Stimulated activated CD8-positive, alpha-beta memory T cell treated with anti-CD3 and anti-CD28 coated beads, Interleukin-7, amount 100 ng/mL, for 1 hour (primary cell): ENCODE results near the gene PELI1.
"Not testable (repeated sequence)": the region's sequence is repeated elsewhere in the genome, so short reads cannot be mapped to it uniquely, and the experiment has no call there.

ENCODE experiments used
- DNase-seq, 2 donors: peaks; one replicate each; pipeline ENCODE4 v3.0.0-alpha.2; 2020; ENCODE audit warnings: low read depth in 2 of 2

The PELI1 gene

GRCh38 chr2:64122358-64122757 is 21.9 kb downstream of the PELI1 start:
- no peak for DNase-seq

GRCh38 chr2:64120928-64121327 is 23.3 kb downstream of the PELI1 start:
- no peak for DNase-seq

- DNase-seq, result no peak
These were observed 24.2 kb downstream of the PELI1 start for GRCh38 chr2:64120008-64120407.

GRCh38 chr2:64119369-64119768 is 24.9 kb downstream of the PELI1 start:
- no peak for DNase-seq

GRCh38 chr2:64115808-64116598 is 28.2 kb downstream of the PELI1 start:
- DNase-seq, result no peak

DNA sequence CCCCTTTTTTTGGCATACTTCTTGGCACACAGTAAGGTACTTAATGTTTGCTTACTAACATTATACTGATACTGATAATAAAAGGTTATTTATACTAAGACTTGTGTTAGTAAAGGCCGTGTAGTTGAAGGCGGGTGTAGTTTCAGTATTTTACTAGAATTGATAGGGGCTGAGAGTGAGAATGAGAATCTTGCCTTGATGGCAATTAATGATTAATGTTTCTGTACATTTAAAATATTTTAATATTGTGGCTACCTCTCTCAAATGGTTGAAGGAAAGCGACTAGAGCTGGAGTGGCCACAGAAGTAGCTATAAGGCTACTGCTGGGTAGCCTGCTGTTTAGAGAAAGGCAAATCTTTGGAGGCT is 29.3 kb downstream of the PELI1 start:
- DNase-seq, result no peak

DNA sequence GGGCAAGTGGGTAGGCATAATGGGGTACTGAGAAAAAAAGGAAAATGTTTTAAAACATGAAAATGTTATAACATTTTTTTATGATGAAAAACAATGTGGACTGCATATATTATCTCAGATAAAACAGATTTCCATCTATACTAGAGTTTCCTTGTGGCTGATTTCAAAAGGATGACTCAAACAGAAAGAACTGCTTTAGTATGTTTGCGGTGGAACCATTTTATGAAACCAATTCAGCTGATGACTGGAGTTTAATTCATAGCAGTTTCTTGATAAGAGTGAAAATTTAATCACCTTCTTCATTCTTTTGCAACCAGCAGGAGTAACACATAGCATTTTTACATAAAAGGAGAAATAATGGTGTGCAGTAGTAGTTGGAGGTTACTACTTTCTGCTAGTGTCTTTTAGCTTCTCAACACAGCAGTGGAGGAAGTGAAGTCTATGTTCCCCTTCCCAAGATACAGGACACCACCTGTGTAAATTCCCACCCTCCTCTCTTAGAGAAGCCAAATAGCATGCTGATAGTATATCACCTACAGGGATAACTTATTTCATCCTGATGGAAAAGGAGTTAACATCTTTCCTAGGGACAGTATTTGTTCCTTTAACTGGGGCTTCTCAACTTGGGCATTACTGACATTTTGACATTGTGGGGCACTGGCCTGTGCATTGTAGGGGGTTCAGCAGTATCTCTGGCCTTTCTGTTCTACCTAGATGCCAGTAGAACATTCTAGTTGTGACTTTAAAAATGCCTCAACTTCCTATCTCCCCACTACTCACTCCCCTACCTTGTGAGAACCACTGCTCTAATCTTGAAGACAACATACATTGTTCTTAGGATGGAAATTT is 29.9 kb downstream of the PELI1 start:
- DNase-seq, result no peak

DNA sequence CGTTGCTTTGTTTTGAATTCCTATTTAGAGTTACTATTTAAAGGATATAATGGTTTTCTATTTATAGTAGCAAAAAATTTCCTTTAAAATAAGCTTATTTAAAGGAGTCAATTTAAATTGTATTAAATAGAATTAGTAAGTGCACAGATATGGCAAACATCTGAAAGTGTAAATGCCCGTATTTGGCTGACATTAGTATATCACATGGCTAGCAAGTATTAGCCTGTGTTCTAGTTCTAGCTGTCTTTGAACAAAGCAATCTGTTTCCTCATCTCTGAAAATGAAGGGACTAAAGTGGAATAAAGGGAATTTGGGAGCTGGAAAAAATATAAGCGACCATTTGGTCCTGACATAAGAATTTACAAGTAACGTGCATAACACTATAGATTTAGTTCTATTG is 32.2 kb downstream of the PELI1 start:
- no peak for DNase-seq

DNA sequence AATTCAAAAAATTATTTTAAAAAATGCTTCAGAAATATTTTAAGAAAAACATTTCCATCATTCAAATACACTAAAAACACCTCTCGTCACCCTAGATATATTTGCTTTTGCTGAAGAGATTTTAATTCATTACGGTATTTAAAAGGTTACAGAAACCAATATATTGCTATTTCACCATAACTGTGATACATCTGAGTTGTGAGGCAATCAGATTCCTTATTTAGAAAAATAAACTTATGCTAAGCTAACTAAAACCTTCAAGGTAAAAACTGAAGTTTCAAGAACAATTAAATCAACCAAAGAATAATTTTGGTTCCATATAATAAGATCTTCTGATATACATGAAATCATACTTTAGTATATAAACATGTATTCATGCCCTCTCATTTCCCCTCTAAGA is 32.8 kb downstream of the PELI1 start:
- DNase-seq, result no peak

- DNase-seq, result no peak
These were observed 35.5 kb downstream of the PELI1 start for GRCh38 chr2:64108666-64109241.

- no peak for DNase-seq
These were observed 37.7 kb downstream of the PELI1 start for GRCh38 chr2:64106481-64106880.

- no peak for DNase-seq
These were observed 38.4 kb downstream of the PELI1 start for GRCh38 chr2:64105670-64106461.

DNA sequence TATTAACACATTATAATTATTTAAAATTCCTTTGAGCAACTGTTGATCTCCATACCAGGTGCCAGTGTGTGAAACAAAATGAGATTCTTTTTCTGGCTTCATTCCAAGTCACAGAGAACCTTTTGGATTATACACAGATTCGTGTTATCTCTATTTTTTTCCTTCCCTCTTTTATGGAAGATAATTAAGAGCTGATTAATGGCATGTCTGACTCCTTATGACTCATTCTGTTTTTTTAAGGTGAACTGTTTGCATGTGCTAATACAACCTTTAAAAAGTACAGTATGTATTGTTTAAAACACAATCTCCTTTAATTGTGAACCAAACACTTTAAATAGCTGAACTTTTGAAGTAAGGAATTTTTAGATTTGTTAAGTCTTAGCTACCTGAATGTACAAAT is 39.3 kb downstream of the PELI1 start:
- DNase-seq, result no peak

GRCh38 chr2:64102736-64103135 is 41.5 kb downstream of the PELI1 start:
- not testable (repeated sequence) for DNase-seq

- no peak for DNase-seq
These were observed 43.1 kb downstream of the PELI1 start for GRCh38 chr2:64101141-64101591.

GRCh38 chr2:64100584-64100983 is 43.6 kb downstream of the PELI1 start:
- not testable (repeated sequence) for DNase-seq

DNA sequence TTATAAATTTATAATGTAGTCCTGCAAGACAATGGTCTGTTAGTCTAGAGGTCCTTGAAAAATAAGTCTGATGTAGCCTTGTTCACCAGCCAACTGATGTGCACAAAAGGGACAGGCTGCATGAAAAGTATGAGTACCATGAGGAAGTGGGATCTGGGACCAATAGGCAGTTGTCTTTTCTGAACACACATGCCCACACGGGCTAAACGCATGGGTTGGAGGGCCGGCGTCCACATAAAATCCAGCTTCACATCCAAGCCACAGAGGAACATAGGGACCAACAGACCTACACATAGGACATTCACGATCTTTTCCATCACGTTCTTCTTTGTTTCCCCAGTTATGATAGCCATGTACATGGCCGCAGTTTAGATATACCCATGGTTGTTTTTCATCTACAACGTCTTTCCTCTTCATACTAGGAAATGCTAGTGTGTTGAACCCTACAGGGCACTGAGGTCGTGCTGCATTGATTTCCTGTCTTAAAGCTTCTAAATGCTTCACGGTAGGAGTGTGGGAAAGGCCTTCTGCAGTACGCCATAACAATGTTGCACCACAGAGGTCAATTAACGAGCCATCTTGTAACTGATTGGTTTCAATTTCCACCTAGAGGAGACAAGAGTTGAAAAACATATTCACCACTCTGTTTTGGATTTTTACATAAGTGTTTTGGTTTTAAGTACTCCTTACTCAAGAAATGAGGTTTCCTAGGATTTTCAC is 49.4 kb downstream of the PELI1 start:
- DNase-seq, result no peak

DNA sequence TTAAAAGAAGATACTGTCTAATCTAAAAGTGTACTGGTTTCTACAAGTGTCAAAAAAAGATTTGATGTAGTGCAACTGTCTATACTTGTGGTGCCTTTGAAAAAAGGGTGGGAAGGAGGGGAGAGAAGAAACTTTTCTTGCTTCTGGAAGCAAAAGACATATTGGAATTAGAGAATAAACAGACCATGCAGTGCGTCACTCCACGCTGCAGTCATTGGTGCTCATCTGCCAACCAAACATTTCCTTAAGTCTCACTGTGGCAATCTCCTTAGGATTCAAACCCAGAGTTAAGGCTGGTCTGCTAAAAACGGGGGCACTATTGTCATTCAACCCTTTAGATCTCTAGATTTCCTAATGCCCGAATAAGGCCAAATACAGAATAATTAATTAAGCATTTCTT is 50.9 kb downstream of the PELI1 start:
- no peak for DNase-seq

GRCh38 chr2:64092502-64092901 is 51.7 kb downstream of the PELI1 start:
- DNase-seq, result no peak

GRCh38 chr2:64090264-64090663 is 54.0 kb downstream of the PELI1 start:
- DNase-seq, result no peak
